ENCODE data around the gene STRA6. TPM values are rescaled to one million over a fixed set of nuclear protein-coding genes. Genes with fewer than 3 reads are reported as not detected.

STRA6 gene
- total RNA-seq, 1 experiment from 2014 or later = 0.84 TPM

DNA sequence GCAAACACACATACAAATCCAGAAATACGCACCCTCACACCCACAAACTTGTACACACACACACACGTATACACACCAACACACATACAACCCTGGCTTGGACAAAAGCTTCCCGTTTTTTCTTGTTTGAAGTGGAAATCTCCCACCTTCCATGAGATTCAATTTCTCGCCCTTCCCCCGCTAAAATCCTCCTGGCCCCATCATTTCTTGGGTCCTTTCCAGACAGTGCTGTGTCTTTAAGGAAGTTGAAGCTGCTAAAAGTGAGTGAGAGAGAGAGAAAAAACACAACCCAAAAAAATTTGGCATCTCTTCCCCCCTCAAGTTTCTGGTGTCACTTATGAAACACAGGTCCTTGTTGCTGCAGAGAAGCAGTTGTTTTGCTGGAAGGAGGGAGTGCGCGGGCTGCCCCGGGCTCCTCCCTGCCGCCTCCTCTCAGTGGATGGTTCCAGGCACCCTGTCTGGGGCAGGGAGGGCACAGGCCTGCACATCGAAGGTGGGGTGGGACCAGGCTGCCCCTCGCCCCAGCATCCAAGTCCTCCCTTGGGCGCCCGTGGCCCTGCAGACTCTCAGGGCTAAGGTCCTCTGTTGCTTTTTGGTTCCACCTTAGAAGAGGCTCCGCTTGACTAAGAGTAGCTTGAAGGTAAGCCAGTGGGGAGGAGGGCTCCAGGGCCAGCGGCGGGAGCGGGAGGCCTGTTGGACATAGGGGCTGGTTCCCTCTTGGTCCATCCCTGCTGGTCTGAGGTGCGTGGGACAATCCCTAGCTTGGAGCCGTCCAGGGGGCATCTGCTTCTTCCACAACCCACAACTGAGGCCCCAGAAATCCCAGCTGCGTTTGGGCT, 29.0 kb downstream of the STRA6 start, which contains the start of gene ISLR:
TSS of gene ISLR (plus strand) at position 331 of the 839 bp plus-strand sequence. CDS start 1,149 bp downstream, outside the sequence.
- Histone ChIP-seq H3K9me3 (ENCODE audit: low read depth, low read length, poor library complexity, severe bottlenecking) (no peaks in the 10 kb centered on the region), H3K36me3 (ENCODE audit: insufficient read depth, low read length, poor library complexity, severe bottlenecking) (no peaks in the 10 kb centered on the region), H3K4me1 (ENCODE audit: insufficient read depth, low read length, poor library complexity, severe bottlenecking) (peaks cover 26% of the 10 kb centered on the region), H3K27me3 (replicated peaks; ENCODE audit: insufficient read depth, low read depth, low read length, poor library complexity) (no peaks in the 10 kb centered on the region), H3K4me3 (ENCODE audit: low read depth, low read length, poor library complexity, severe bottlenecking) (no peak within 1 kb of the TSS), H3K27ac (ENCODE audit: low read depth, low read length, poor library complexity, severe bottlenecking) (peak within 1 kb of the TSS; percentile 1)
- intact Hi-C loops (cut with micrococcal nuclease; ENCODE audit: unreplicated experiment) = no loop called here
- ChIA-PET CTCF (no interaction called here), POLR2A (ENCODE audit: low non-redundant PET) (no interaction called here)
- no TSS peak for BruUV-seq (replicated peaks)
- peak; percentile 30 for DNase-seq (ENCODE audit: low spot score)
- TF ChIP-seq, protein P1, sequence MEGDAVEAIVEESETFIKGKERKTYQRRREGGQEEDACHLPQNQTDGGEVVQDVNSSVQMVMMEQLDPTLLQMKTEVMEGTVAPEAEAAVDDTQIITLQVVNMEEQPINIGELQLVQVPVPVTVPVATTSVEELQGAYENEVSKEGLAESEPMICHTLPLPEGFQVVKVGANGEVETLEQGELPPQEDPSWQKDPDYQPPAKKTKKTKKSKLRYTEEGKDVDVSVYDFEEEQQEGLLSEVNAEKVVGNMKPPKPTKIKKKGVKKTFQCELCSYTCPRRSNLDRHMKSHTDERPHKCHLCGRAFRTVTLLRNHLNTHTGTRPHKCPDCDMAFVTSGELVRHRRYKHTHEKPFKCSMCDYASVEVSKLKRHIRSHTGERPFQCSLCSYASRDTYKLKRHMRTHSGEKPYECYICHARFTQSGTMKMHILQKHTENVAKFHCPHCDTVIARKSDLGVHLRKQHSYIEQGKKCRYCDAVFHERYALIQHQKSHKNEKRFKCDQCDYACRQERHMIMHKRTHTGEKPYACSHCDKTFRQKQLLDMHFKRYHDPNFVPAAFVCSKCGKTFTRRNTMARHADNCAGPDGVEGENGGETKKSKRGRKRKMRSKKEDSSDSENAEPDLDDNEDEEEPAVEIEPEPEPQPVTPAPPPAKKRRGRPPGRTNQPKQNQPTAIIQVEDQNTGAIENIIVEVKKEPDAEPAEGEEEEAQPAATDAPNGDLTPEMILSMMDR (conservative IDR thresholded peaks at IDR 0.05; ENCODE audit: low read depth, low read length) = no peak
- no peak for TF ChIP-seq EZH2 (IDR thresholded peaks at IDR 0.05; ENCODE audit: borderline replicate concordance, low read depth, low read length, poor library complexity, severe bottlenecking)

DNA sequence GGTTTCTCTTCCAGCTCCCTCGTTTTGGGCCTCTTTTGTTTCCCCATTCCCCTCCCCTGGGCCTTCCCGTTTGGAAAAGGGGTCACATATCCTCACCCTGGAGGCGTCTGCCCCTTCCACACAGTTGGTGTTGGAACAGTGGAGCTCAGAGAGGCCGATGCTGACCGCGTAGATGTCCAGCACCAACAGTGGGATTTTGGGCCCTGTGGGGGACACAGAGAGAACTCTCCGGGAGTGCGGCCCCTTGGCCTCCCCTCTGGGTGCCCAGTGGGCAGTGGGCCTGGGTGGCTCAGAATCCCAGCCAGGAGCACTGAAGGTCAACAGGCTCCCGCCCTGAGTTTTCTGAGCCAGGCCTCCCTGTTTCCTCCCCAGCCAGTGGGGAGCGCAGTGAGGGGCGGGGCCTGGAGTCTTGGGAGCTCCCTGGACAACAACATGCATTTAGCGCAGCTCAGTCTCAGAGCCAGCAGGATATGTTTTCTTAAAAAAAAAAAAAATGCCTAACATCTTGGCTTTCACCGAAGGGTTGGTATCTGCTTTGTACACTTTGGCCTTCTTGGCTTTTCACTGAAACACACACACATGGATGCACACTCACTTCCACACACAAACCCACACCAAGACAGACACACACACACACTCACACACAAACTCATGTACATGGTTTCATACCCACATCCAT, 29.7 kb downstream of the STRA6 start:
- Histone ChIP-seq H3K27ac (ENCODE audit: low read depth, low read length, poor library complexity, severe bottlenecking) (no peak overlapping the region), H3K4me3 (ENCODE audit: low read depth, low read length, poor library complexity, severe bottlenecking) (no peak overlapping the region), H3K9me3 (ENCODE audit: low read depth, low read length, poor library complexity, severe bottlenecking) (no peaks in the 10 kb centered on the region), H3K36me3 (ENCODE audit: insufficient read depth, low read length, poor library complexity, severe bottlenecking) (no peaks in the 10 kb centered on the region), H3K27me3 (replicated peaks; ENCODE audit: insufficient read depth, low read depth, low read length, poor library complexity) (no peaks in the 10 kb centered on the region), H3K4me1 (ENCODE audit: insufficient read depth, low read length, poor library complexity, severe bottlenecking) (peaks cover 20% of the 10 kb centered on the region)
- intact Hi-C loops (cut with micrococcal nuclease; ENCODE audit: unreplicated experiment) = no loop called here
- no TSS peak for BruUV-seq (replicated peaks)
- ChIA-PET POLR2A (ENCODE audit: low non-redundant PET) (no interaction called here), CTCF (interaction anchor here (0.6 kb wide), 1 partner anchor 41 kb away, joined by 7 read pairs; no protein-coding TSS in a partner anchor)
- DNase-seq (ENCODE audit: low spot score) = peak; percentile 15
- TF ChIP-seq, protein P1 (conservative IDR thresholded peaks at IDR 0.05; ENCODE audit: low read depth, low read length) = no peak
- TF ChIP-seq EZH2 (IDR thresholded peaks at IDR 0.05; ENCODE audit: borderline replicate concordance, low read depth, low read length, poor library complexity, severe bottlenecking) = no peak

DNA sequence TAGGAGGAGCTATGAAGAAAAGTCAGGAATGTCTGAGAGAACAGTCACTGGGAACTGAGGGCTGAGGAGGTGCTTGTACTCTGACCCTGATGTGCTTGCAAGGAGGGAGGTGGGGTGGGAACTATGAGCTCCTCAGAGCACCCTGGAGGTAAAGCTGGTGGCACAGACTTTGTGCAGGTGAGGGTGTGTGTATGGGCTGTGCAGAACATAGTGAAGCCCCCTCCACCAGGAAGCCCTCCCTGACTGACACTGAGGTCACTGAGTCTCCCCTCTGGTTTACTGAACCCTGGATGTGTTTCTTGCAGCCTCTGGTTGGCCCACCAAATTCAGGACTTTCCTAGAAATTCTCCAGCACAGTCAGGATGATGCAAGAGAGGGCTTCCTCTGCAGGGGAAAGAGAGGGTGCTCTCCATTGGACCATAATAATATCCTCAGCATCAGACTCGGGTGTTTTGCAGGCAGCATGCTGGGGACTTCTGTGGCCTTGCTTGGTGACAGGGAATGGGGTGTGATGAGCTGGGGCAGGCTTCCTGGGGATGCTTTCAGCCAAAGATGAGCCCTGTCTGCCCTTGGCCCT, 30.5 kb downstream of the STRA6 start:
- no peak for TF ChIP-seq EZH2 (IDR thresholded peaks at IDR 0.05; ENCODE audit: borderline replicate concordance, low read depth, low read length, poor library complexity, severe bottlenecking)
- TF ChIP-seq, protein P1 (conservative IDR thresholded peaks at IDR 0.05; ENCODE audit: low read depth, low read length) = no peak
- DNase-seq (ENCODE audit: low spot score) = no peak
- H3K4me1 ChIP-seq (ENCODE audit: insufficient read depth, low read length, poor library complexity, severe bottlenecking) = peaks cover 16% of the 10 kb centered on the region
- POLR2A ChIA-PET (ENCODE audit: low non-redundant PET) = no interaction called here
- intact Hi-C loops (cut with micrococcal nuclease; ENCODE audit: unreplicated experiment) = no loop called here
- H3K4me3 ChIP-seq (ENCODE audit: low read depth, low read length, poor library complexity, severe bottlenecking) = no peak overlapping the region
- no peaks in the 10 kb centered on the region for H3K9me3 ChIP-seq (ENCODE audit: low read depth, low read length, poor library complexity, severe bottlenecking)
- H3K27me3 ChIP-seq (replicated peaks; ENCODE audit: insufficient read depth, low read depth, low read length, poor library complexity) = no peaks in the 10 kb centered on the region
- H3K36me3 ChIP-seq (ENCODE audit: insufficient read depth, low read length, poor library complexity, severe bottlenecking) = no peaks in the 10 kb centered on the region
- no peak overlapping the region for H3K27ac ChIP-seq (ENCODE audit: low read depth, low read length, poor library complexity, severe bottlenecking)
- CTCF ChIA-PET = no interaction called here
- BruUV-seq (replicated peaks) = no TSS peak
